Activated CD8-positive, alpha-beta T cell treated with anti-CD3 and anti-CD28 coated beads for 36 hours (primary cell): ENCODE data around the gene DSE. TPM values are rescaled to one million over a fixed set of nuclear protein-coding genes. Genes with fewer than 3 reads are reported as not detected.

Experiments used
- ATAC-seq: fragments of 200-7000 bp; cut with Tn5 transposase; one replicate; pipeline ENCODE4 v1.10.0; 2021; ENCODE audit warnings: mild to moderate bottlenecking, moderate library complexity
- CTCF ChIA-PET: fragments of 350-600 bp; sonication (Branson Sonifier 250); formaldehyde crosslinking; loops from one replicate; lab custom pipeline; 2021; ENCODE audit warnings: antibody characterized with exemption; lab: Charles Lee
- POLR2A ChIA-PET: fragments of 350-600 bp; sonication (Branson Sonifier 250); formaldehyde crosslinking; loops from one replicate; lab custom pipeline; 2021; ENCODE audit warnings: antibody characterized with exemption; lab: Charles Lee
- DNase-seq: peaks from one replicate; pipeline ENCODE4 v3.0.0-alpha.2; 2020
- H3K27ac Mint-ChIP-seq: one replicate; pipeline ENCODE4 v1.8.0; 2021; ENCODE audit warnings: mild to moderate bottlenecking, mixed read lengths
- H3K27me3 Mint-ChIP-seq: one replicate; pipeline ENCODE4 v1.8.0; 2021; ENCODE audit warnings: mixed read lengths
- H3K36me3 Mint-ChIP-seq: one replicate; pipeline ENCODE4 v1.8.0; 2021; ENCODE audit warnings: low read depth, mixed read lengths
- H3K4me1 Mint-ChIP-seq: one replicate; pipeline ENCODE4 v1.8.0; 2021; ENCODE audit warnings: low read depth, mixed read lengths
- H3K4me3 Mint-ChIP-seq: one replicate; pipeline ENCODE4 v1.8.0; 2021; ENCODE audit warnings: mild to moderate bottlenecking, moderate library complexity, mixed read lengths
- H3K9me3 Mint-ChIP-seq: one replicate; pipeline ENCODE4 v1.8.0; 2021; ENCODE audit warnings: mixed read lengths
- CTCF ChIP-seq: fragments of 200-600 bp; IDR thresholded peaks from one replicate; pipeline ENCODE4 v1.8.0; 2022; ENCODE audit warnings: antibody characterized with exemption, mild to moderate bottlenecking
- intact Hi-C: fragments of 100-400 bp; cut with micrococcal nuclease; formaldehyde crosslinking; loops from one replicate; pipeline ENCODE4 v1.10.0; 2022
- total RNA-seq, 2 experiments: library from RNA; stranded (reverse); gene quantifications; one replicate each; pipeline ENCODE4 v1.2.3, GENCODE V29; 2021

Gene DSE
- total RNA-seq, 2 experiments from 2014 or later = 5.3 to 5.4 TPM

DNA sequence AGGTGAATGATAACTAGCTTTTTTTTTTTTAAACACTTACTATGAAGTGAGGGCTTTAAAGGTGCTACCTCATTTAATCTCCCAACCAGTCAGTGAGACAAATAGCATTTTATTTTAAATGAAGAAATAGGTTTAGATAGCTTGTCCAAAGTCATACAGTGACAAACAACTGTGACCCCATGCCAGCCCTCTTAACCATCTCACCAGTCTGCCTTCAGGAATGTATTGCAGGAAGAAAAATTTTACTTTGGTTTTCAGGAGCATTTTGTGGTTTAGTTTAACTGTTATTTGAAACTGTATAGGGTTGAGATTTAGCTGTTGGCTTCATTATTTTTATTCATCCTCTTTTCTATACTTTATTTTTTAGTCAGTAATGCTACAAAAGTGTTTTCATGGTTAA is 18.6 kb downstream of the DSE start:
- no peak overlapping the region for H3K4me3 Mint-ChIP-seq
- no peaks in the 10 kb centered on the region for H3K27me3 Mint-ChIP-seq
- DNase-seq (no peak), ATAC-seq (no peak)
- TF ChIP-seq CTCF = no peak
- POLR2A ChIA-PET = no interaction called here
- peaks cover 32% of the 10 kb centered on the region for H3K4me1 Mint-ChIP-seq
- CTCF ChIA-PET = interaction anchor here (2.8 kb wide), 1 partner anchor 101 kb away, joined by 7 read pairs; no protein-coding TSS in a partner anchor
- no peaks in the 10 kb centered on the region for H3K36me3 Mint-ChIP-seq
- no peaks in the 10 kb centered on the region for H3K9me3 Mint-ChIP-seq
- intact Hi-C loops = no loop called here
- H3K27ac Mint-ChIP-seq = no peak overlapping the region

GRCh38 chr6:116390581-116390980 is 19.8 kb downstream of the DSE start:
- TF ChIP-seq CTCF = no peak
- no peak for ATAC-seq
- Mint-ChIP-seq H3K36me3 (no peaks in the 10 kb centered on the region), H3K4me1 (peaks cover 32% of the 10 kb centered on the region), H3K27ac (peak overlapping the region; percentile 36), H3K27me3 (no peaks in the 10 kb centered on the region), H3K9me3 (no peaks in the 10 kb centered on the region), H3K4me3 (no peak overlapping the region)
- CTCF ChIA-PET = interaction anchor here (2.8 kb wide), 1 partner anchor 102 kb away, joined by 7 read pairs; no protein-coding TSS in a partner anchor
- intact Hi-C loops = no loop called here
- POLR2A ChIA-PET = no interaction called here
- DNase-seq = no peak

- Mint-ChIP-seq H3K36me3 (no peaks in the 10 kb centered on the region), H3K27me3 (no peaks in the 10 kb centered on the region), H3K4me3 (peak overlapping the region; percentile 24), H3K9me3 (no peaks in the 10 kb centered on the region), H3K4me1 (peaks cover 25% of the 10 kb centered on the region), H3K27ac (peak overlapping the region; percentile 48)
- DNase-seq (peak; percentile 1), ATAC-seq (peak; percentile 59)
- no peak for TF ChIP-seq CTCF
- intact Hi-C loops = no loop called here
- CTCF ChIA-PET = interaction anchor here (0.8 to 1.7 kb wide), 8 partner anchors 8 to 143 kb away, joined by 3 to 7 read pairs (median 3); no protein-coding TSS in a partner anchor
- POLR2A ChIA-PET = interaction anchor here (0.9 kb wide), 1 partner anchor 21 kb away, joined by 3 read pairs; no protein-coding TSS in a partner anchor
Observed at GRCh38 chr6:116392132-116393013, 21.6 kb downstream of the DSE start.

GRCh38 chr6:116393430-116393829 is 22.7 kb downstream of the DSE start:
- no peak for ATAC-seq

More at GRCh38 chr6:116393430-116393829, 22.7 kb downstream of the DSE start:
- DNase-seq = no peak
- no peaks in the 10 kb centered on the region for H3K27me3 Mint-ChIP-seq
- ChIA-PET POLR2A (no interaction called here), CTCF (interaction anchor here (0.8 to 1.7 kb wide), 8 partner anchors 9 to 142 kb away, joined by 3 to 7 read pairs (median 3); no protein-coding TSS in a partner anchor)
- no peak for TF ChIP-seq CTCF
- no peaks in the 10 kb centered on the region for H3K36me3 Mint-ChIP-seq
- H3K4me3 Mint-ChIP-seq = no peak overlapping the region
- intact Hi-C loops = no loop called here
- peak overlapping the region; percentile 31 for H3K27ac Mint-ChIP-seq
- no peaks in the 10 kb centered on the region for H3K9me3 Mint-ChIP-seq
- peaks cover 22% of the 10 kb centered on the region for H3K4me1 Mint-ChIP-seq
